CD1c-positive myeloid dendritic cell (primary cell): ENCODE results near the gene SRRM1.

ENCODE experiments used
- DNase-seq: peaks from one replicate; pipeline ENCODE4 v3.0.0-alpha.2; 2016; ENCODE audit errors: extremely low spot score

The SRRM1 gene

GRCh38 chr1:24642481-24643362, at the start of gene SRRM1:
TSS of gene SRRM1 (plus strand) at chr1:24643302. CDS start at chr1:24643327, 25 bp downstream.
- peak; percentile 100 for DNase-seq

- no peak for DNase-seq
Measured at GRCh38 chr1:24594328-24594598, 48.8 kb upstream of the SRRM1 start.

- no peak for DNase-seq
Measured at GRCh38 chr1:24596401-24596880, 46.7 kb upstream of the SRRM1 start.

GRCh38 chr1:24599265-24599664, 43.8 kb upstream of the SRRM1 start:
- no peak for DNase-seq

- DNase-seq: no peak
Measured at GRCh38 chr1:24600551-24600950, 42.6 kb upstream of the SRRM1 start.

- no peak for DNase-seq
Measured at GRCh38 chr1:24605534-24606295, 37.4 kb upstream of the SRRM1 start.

- no peak for DNase-seq
Measured at GRCh38 chr1:24606296-24606605, 36.9 kb upstream of the SRRM1 start.

- no peak for DNase-seq
Measured at GRCh38 chr1:24606621-24607020, 36.5 kb upstream of the SRRM1 start.

- DNase-seq: no peak
Measured at GRCh38 chr1:24609949-24610517, 33.1 kb upstream of the SRRM1 start.

- DNase-seq: no peak
Measured at GRCh38 chr1:24619376-24619775, 23.7 kb upstream of the SRRM1 start.

- DNase-seq: no peak
Measured at GRCh38 chr1:24620678-24621077, 22.4 kb upstream of the SRRM1 start.

- no peak for DNase-seq
Measured at GRCh38 chr1:24621121-24621520, 22.0 kb upstream of the SRRM1 start.

- no peak for DNase-seq
Measured at GRCh38 chr1:24622218-24622617, 20.9 kb upstream of the SRRM1 start.

GRCh38 chr1:24632832-24633175, 10.3 kb upstream of the SRRM1 start:
- no peak for DNase-seq

- peak; percentile 71 for DNase-seq
Measured at GRCh38 chr1:24635195-24635843, 7.8 kb upstream of the SRRM1 start.

GRCh38 chr1:24636661-24637357, 6.3 kb upstream of the SRRM1 start:
- DNase-seq: no peak

GRCh38 chr1:24639094-24639493, 4.0 kb upstream of the SRRM1 start:
- no peak for DNase-seq

GRCh38 chr1:24639881-24640280, 3.2 kb upstream of the SRRM1 start:
- DNase-seq: peak; percentile 68

GRCh38 chr1:24640288-24640687, 2.8 kb upstream of the SRRM1 start:
- DNase-seq: peak; percentile 10

- peak; percentile 85 for DNase-seq
Measured at GRCh38 chr1:24641646-24642151, 1.4 kb upstream of the SRRM1 start.

GRCh38 chr1:24643363-24644099, 429 bp downstream of the SRRM1 start:
- DNase-seq: peak; percentile 71
